SU-DHL-6 (cell line): ENCODE measurements around the gene UBC.
"Not testable (repeated sequence)": the region's sequence is repeated elsewhere in the genome, so short reads cannot be mapped to it uniquely, and the experiment has no call there.

Experiments used
- EZH2phosphoT487 ChIP-seq: fragments of 200-600 bp; sonication (generic), shearing (Covaris generic); conservative IDR thresholded peaks from 2 replicates; pipeline ENCODE4 v1.6.1; 2018; ENCODE audit warnings: mild to moderate bottlenecking, antibody characterized with exemption, low read length, moderate library complexity, mixed read lengths
- TF ChIP-seq, protein P1 (sequence below): fragments of 200-600 bp; sonication (generic); IDR thresholded peaks from one replicate; pipeline ENCODE4 v1.5.1; 2017; ENCODE audit warnings: antibody characterized with exemption, mild to moderate bottlenecking, low read length, moderate library complexity; ENCODE audit not compliant: insufficient read depth, poor library complexity, severe bottlenecking

DNA sequence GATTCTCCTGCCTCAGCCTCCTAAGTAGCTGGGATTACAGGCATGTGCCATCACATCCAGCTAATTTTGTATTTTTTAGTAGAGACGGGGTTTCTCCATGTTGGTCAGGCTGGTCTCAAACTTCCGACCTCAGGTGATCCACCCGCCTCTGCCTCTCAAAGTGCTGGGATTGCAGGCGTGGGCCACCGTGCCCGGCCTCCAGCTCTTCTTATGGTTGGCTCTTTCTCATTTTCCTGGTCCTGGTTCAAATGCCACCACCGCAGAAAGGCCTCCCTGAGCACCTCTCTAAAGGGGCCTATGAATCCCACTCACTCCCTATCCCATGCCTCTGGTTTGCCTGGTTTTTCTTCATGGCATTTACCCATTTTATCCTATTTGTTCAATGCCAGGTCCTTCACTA lies 11.3 kb upstream of the UBC start:
- TF ChIP-seq, protein P1, sequence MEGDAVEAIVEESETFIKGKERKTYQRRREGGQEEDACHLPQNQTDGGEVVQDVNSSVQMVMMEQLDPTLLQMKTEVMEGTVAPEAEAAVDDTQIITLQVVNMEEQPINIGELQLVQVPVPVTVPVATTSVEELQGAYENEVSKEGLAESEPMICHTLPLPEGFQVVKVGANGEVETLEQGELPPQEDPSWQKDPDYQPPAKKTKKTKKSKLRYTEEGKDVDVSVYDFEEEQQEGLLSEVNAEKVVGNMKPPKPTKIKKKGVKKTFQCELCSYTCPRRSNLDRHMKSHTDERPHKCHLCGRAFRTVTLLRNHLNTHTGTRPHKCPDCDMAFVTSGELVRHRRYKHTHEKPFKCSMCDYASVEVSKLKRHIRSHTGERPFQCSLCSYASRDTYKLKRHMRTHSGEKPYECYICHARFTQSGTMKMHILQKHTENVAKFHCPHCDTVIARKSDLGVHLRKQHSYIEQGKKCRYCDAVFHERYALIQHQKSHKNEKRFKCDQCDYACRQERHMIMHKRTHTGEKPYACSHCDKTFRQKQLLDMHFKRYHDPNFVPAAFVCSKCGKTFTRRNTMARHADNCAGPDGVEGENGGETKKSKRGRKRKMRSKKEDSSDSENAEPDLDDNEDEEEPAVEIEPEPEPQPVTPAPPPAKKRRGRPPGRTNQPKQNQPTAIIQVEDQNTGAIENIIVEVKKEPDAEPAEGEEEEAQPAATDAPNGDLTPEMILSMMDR = not testable (repeated sequence)
- not testable (repeated sequence) for TF ChIP-seq EZH2phosphoT487
